OCI-LY3 (cell line): Measurements from ENCODE around the gene CLP1.

Experiments
- H2AFZ ChIP-seq: fragments of 200-600, 300-600 bp; shearing (Covaris generic); 2 replicates; pipeline ENCODE4 v1.6.0; 2014; ENCODE audit warnings: antibody characterized with exemption, low read depth, low read length
- H3K27ac ChIP-seq: fragments of 200-600, 300-600 bp; sonication (generic); 2 replicates; pipeline ENCODE4 v1.5.1; 2014; ENCODE audit warnings: mild to moderate bottlenecking, low read length, moderate library complexity, mixed read lengths
- H3K27me3 ChIP-seq: fragments of 200-600, 300-600 bp; sonication (generic); 2 replicates; pipeline ENCODE4 v1.6.1; 2014; ENCODE audit warnings: low read depth, low read length, mixed read lengths
- H3K36me3 ChIP-seq: fragments of 200-600, 300-600 bp; sonication (generic); replicated peaks from 2 replicates; pipeline ENCODE3; 2014; ENCODE audit warnings: low read depth, low read length, mixed read lengths
- H3K4me1 ChIP-seq: fragments of 300-600, 200-600 bp; sonication (generic); 2 replicates; pipeline ENCODE4 v1.6.1; 2014; ENCODE audit warnings: low read length, mixed read lengths
- H3K4me2 ChIP-seq: fragments of 200-600, 300-600 bp; sonication (generic); 2 replicates; pipeline ENCODE4 v1.6.1; 2014; ENCODE audit warnings: low read length, mixed read lengths
- H3K4me3 ChIP-seq: fragments of 300-600, 200-600 bp; sonication (generic); 2 replicates; pipeline ENCODE4 v1.5.1; 2014; ENCODE audit warnings: antibody characterized with exemption, mild to moderate bottlenecking, low read length, moderate library complexity
- H3K79me2 ChIP-seq: fragments of 300-600, 200-600 bp; shearing (Covaris generic); 2 replicates; pipeline ENCODE4 v1.6.1; 2014; ENCODE audit warnings: mild to moderate bottlenecking, low read length, mixed read lengths
- H3K9ac ChIP-seq: fragments of 300-600, 200-600 bp; shearing (Covaris generic); 2 replicates; pipeline ENCODE4 v1.6.0; 2014; ENCODE audit warnings: mild to moderate bottlenecking, low read length, moderate library complexity
- H3K9me3 ChIP-seq: fragments of 200-600, 300-600 bp; shearing (Covaris generic); 2 replicates; pipeline ENCODE4 v1.6.1; 2014; ENCODE audit warnings: low read length, mixed read lengths; ENCODE audit not compliant: insufficient read depth
- H4K20me1 ChIP-seq: fragments of 200-600, 300-600 bp; sonication (generic); 2 replicates; pipeline ENCODE4 v1.6.1; 2016; ENCODE audit warnings: low read length, mixed read lengths; ENCODE audit not compliant: insufficient read depth
- EZH2phosphoT487 ChIP-seq: fragments of 200-600 bp; shearing (Covaris generic); IDR thresholded peaks from 2 replicates; pipeline ENCODE4 v1.6.1; 2018; ENCODE audit warnings: antibody characterized with exemption, mixed run types, low read depth
- TF ChIP-seq, protein P1 (sequence below): fragments of 200-600, 300-600 bp; sonication (generic); IDR thresholded peaks from 2 replicates; pipeline ENCODE4 v1.5.1; 2014; ENCODE audit warnings: antibody characterized with exemption, low read length, low read depth

Gene CLP1

DNA sequence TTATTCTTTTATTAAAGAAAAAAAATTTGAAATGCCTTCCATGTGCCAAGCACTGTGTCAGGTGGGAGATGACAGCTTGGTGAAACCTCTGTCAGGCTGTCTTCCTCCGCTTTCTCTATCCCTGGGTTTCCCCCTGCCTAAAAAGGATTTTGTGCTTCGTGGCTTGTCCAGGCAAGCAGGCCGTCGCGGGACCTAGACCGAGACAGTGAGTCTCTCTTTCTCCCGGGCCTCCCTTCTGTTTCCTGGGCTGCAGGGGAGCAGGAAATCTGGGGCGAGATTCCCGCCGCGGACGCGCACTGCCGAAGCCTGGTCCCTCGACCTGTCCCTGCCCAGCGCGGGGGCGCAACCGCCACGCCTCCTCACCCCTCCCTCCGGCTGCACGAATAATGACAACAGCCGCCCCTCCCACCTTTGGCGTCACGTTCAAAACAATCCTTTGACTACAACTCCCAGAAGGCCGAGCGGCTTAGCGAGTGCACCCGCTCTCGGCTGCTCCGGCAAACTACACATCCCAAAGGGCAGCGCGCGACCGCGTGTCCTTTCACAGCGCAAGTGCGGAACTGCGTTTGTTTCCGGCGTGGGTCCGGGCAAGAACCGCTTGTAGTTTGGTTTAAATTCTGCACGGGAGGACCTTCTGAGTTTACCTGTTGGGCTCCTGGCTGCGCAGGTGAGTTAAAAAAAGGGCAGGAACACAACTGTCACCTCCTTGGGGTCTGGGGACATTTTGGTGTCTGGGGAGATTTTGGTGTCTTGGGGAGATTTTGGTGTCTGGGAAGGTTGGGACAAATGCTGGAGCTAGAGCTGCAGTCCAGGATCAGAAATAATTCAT, at the start of gene CLP1:
TSS of gene CLP1 (plus strand) at position 569 of the 829 bp plus-strand sequence. CDS start 1,715 bp downstream, outside the sequence.
- no peak for TF ChIP-seq EZH2phosphoT487
- TF ChIP-seq, protein P1, sequence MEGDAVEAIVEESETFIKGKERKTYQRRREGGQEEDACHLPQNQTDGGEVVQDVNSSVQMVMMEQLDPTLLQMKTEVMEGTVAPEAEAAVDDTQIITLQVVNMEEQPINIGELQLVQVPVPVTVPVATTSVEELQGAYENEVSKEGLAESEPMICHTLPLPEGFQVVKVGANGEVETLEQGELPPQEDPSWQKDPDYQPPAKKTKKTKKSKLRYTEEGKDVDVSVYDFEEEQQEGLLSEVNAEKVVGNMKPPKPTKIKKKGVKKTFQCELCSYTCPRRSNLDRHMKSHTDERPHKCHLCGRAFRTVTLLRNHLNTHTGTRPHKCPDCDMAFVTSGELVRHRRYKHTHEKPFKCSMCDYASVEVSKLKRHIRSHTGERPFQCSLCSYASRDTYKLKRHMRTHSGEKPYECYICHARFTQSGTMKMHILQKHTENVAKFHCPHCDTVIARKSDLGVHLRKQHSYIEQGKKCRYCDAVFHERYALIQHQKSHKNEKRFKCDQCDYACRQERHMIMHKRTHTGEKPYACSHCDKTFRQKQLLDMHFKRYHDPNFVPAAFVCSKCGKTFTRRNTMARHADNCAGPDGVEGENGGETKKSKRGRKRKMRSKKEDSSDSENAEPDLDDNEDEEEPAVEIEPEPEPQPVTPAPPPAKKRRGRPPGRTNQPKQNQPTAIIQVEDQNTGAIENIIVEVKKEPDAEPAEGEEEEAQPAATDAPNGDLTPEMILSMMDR: no peak
- H3K27me3 ChIP-seq: no peaks in the 10 kb centered on the region
- H3K36me3 ChIP-seq: peaks cover 24% of the 10 kb centered on the region
- peak within 1 kb of the TSS; percentile 21 for H3K27ac ChIP-seq
- H3K4me3 ChIP-seq: peak within 1 kb of the TSS; percentile 90
- peak within 1 kb of the TSS; percentile 91 for H2AFZ ChIP-seq
- H3K4me1 ChIP-seq: peaks cover 8% of the 10 kb centered on the region; the same call in 1 of the 2 replicates
- H3K4me2 ChIP-seq: peak within 1 kb of the TSS; percentile 87
- peaks cover 22% of the 10 kb centered on the region for H3K79me2 ChIP-seq
- peak within 1 kb of the TSS; percentile 82 for H3K9ac ChIP-seq
- H4K20me1 ChIP-seq: no peaks in the 10 kb centered on the region
- no peaks in the 10 kb centered on the region for H3K9me3 ChIP-seq

DNA sequence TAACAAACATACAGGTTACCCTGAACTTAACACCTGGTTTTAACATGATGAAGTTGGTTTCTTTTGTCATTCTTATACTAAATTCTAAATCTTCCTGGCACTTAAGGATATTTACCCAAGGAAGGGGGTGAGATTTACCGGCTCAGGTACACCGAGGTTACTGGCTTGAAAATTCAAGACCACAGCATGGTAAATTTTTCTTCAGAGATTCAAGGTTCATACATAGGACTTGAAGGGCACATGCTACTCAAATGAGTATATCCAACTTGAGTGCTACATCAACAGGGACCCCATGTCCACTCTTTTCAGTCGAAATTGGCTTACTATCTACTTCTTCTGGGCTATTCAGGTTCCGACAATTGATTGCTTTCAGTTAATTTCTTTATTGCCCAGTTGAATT, 47.4 kb upstream of the CLP1 start:
- Histone ChIP-seq H3K9ac (no peak overlapping the region), H3K27ac (no peak overlapping the region), H3K9me3 (no peaks in the 10 kb centered on the region), H3K4me2 (no peak overlapping the region), H3K4me1 (no peaks in the 10 kb centered on the region), H2AFZ (no peak overlapping the region), H3K79me2 (no peaks in the 10 kb centered on the region), H4K20me1 (no peaks in the 10 kb centered on the region), H3K36me3 (no peaks in the 10 kb centered on the region), H3K27me3 (peaks cover 56% of the 10 kb centered on the region), H3K4me3 (no peak overlapping the region)
- no peak for TF ChIP-seq EZH2phosphoT487
- TF ChIP-seq, protein P1: no peak

DNA sequence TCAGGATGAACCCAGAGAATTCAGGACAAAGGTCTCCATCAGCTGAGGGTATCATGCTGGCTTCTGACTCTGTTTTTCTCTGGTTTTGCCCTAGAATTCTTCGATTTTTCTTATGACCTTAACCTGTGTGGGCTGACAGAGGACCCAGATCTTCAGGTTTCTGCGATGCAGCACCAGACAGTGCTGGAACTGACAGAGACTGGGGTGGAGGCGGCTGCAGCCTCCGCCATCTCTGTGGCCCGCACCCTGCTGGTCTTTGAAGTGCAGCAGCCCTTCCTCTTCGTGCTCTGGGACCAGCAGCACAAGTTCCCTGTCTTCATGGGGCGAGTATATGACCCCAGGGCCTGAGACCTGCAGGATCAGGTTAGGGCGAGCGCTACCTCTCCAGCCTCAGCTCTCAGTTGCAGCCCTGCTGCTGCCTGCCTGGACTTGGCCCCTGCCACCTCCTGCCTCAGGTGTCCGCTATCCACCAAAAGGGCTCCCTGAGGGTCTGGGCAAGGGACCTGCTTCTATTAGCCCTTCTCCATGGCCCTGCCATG, 43.3 kb upstream of the CLP1 start:
- no peaks in the 10 kb centered on the region for H3K79me2 ChIP-seq
- H3K27me3 ChIP-seq: peaks cover 37% of the 10 kb centered on the region
- H2AFZ ChIP-seq: no peak overlapping the region
- no peak overlapping the region for H3K4me2 ChIP-seq
- TF ChIP-seq, protein P1: no peak
- no peak for TF ChIP-seq EZH2phosphoT487
- no peak overlapping the region for H3K4me3 ChIP-seq
- no peak overlapping the region for H3K27ac ChIP-seq
- no peaks in the 10 kb centered on the region for H3K36me3 ChIP-seq
- H4K20me1 ChIP-seq: no peaks in the 10 kb centered on the region
- H3K9ac ChIP-seq: no peak overlapping the region
- H3K4me1 ChIP-seq: no peaks in the 10 kb centered on the region
- H3K9me3 ChIP-seq: peaks cover 2% of the 10 kb centered on the region; the same call in 1 of the 2 replicates

DNA sequence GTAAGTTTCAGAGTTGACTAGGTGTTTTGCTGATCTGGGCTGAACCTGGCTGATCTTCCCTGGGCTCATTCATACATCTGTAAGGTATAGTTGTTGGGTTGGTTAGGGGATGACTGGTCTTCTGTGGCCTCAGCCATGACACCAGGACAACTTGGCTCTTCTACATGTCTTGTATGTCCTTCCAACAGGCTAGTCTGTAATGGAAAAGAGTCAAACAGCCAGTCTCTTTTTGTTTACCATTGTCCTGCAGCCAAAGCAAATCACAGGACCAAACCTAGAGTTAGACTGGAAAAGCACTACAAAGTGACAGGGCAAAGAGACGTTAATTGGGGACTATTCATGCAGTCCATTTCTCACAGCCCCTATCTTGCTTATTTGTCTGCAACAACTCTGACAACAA, 42.3 kb upstream of the CLP1 start:
- H3K27me3 ChIP-seq: peaks cover 29% of the 10 kb centered on the region
- peaks cover 9% of the 10 kb centered on the region; the same call in 1 of the 2 replicates for H3K9me3 ChIP-seq
- H3K9ac ChIP-seq: no peak overlapping the region
- no peak overlapping the region for H2AFZ ChIP-seq
- H3K4me1 ChIP-seq: no peaks in the 10 kb centered on the region
- H3K4me2 ChIP-seq: no peak overlapping the region
- TF ChIP-seq EZH2phosphoT487: no peak
- TF ChIP-seq, protein P1: no peak
- H3K27ac ChIP-seq: no peak overlapping the region
- no peaks in the 10 kb centered on the region for H3K79me2 ChIP-seq
- H3K36me3 ChIP-seq: no peaks in the 10 kb centered on the region
- H3K4me3 ChIP-seq: no peak overlapping the region
- no peaks in the 10 kb centered on the region for H4K20me1 ChIP-seq
